Naive thymus-derived CD4-positive, alpha-beta T cell (primary cell): ENCODE results near the gene LRRC45. TPM values are rescaled to one million over a fixed set of nuclear protein-coding genes. Genes with fewer than 3 reads are reported as not detected.

Experiments used
- ATAC-seq: fragments of 150-1000 bp; cut with Tn5 transposase; 2 replicates; pipeline ENCODE4 v1.10.0; 2021; ENCODE audit warnings: mild to moderate bottlenecking, moderate library complexity
- CTCF ChIA-PET: fragments of 350-600 bp; sonication (Branson Sonifier 250); formaldehyde crosslinking; loops from one replicate; lab custom pipeline; 2021; ENCODE audit warnings: antibody characterized with exemption; lab: Charles Lee
- POLR2A ChIA-PET: fragments of 350-600 bp; sonication (Branson Sonifier 250); formaldehyde crosslinking; loops from one replicate; lab custom pipeline; 2021; ENCODE audit warnings: antibody characterized with exemption, inconsistent platforms; lab: Charles Lee
- DNase-seq, 9 donors: peaks; one replicate each; pipeline versions ENCODE4 v3.0.0 to v3.0.0-alpha.2; 2020 to 2022; ENCODE audit warnings: mixed read lengths in 1 of 9
- H3K27ac ChIP-seq: one replicate; pipeline ENCODE4 v1.7.0; 2013; ENCODE audit warnings: mild to moderate bottlenecking, low read depth, low read length, moderate library complexity
- H3K27me3 ChIP-seq, 2 donors: one replicate each; pipeline ENCODE4 v1.7.0; 2013; ENCODE audit warnings: low read length in 2 of 2, mild to moderate bottlenecking in 2 of 2, moderate library complexity in 2 of 2; ENCODE audit not compliant: control insufficient read depth in 2 of 2, insufficient read depth in 2 of 2
- H3K36me3 ChIP-seq, 3 experiments: 1 replicate in 2 of 3; 2 replicates in 1 of 3; pipeline ENCODE4 v1.7.0; 2013; ENCODE audit warnings: low read length in 3 of 3, mild to moderate bottlenecking in 3 of 3, moderate library complexity in 1 of 3; ENCODE audit not compliant: insufficient read depth in 3 of 3, control insufficient read depth in 2 of 3
- H3K4me1 ChIP-seq, 2 donors: one replicate each; pipeline ENCODE4 v1.7.0; 2013; ENCODE audit warnings: low read length in 2 of 2, mild to moderate bottlenecking in 2 of 2, moderate library complexity in 1 of 2; ENCODE audit not compliant: control insufficient read depth in 2 of 2, insufficient read depth in 2 of 2
- H3K4me3 ChIP-seq: 2 replicates; pipeline ENCODE4 v1.7.0; 2013; ENCODE audit warnings: mild to moderate bottlenecking, low read length
- H3K9me3 ChIP-seq, 3 experiments: 1 replicate in 2 of 3; 2 replicates in 1 of 3; pipeline ENCODE4 v1.7.0; 2013; ENCODE audit warnings: low read length in 3 of 3; ENCODE audit not compliant: control insufficient read depth in 2 of 3
- H3K27ac Mint-ChIP-seq, 9 donors: one replicate each; pipeline ENCODE4 v1.8.0; 2020 to 2022; ENCODE audit warnings: mixed read lengths in 9 of 9, mild to moderate bottlenecking in 8 of 9, moderate library complexity in 5 of 9, inconsistent platforms in 2 of 9
- H3K27me3 Mint-ChIP-seq, 5 donors: one replicate each; pipeline ENCODE4 v1.8.0; 2021 to 2022; ENCODE audit warnings: mixed read lengths in 5 of 5, mild to moderate bottlenecking in 1 of 5
- H3K36me3 Mint-ChIP-seq, 5 donors: one replicate each; pipeline ENCODE4 v1.8.0; 2020 to 2022; ENCODE audit warnings: mixed read lengths in 5 of 5, mild to moderate bottlenecking in 3 of 5, inconsistent platforms in 1 of 5
- H3K4me1 Mint-ChIP-seq, 7 donors: one replicate each; pipeline ENCODE4 v1.8.0; 2020 to 2022; ENCODE audit warnings: mixed read lengths in 7 of 7, mild to moderate bottlenecking in 3 of 7, inconsistent platforms in 1 of 7
- H3K4me3 Mint-ChIP-seq, 10 donors: one replicate each; pipeline ENCODE4 v1.8.0; 2020 to 2022; ENCODE audit warnings: mild to moderate bottlenecking in 10 of 10, mixed read lengths in 10 of 10, moderate library complexity in 6 of 10, inconsistent platforms in 2 of 10
- H3K9me3 Mint-ChIP-seq, 11 donors: one replicate each; pipeline ENCODE4 v1.8.0; 2020 to 2022; ENCODE audit warnings: mixed read lengths in 11 of 11, mild to moderate bottlenecking in 4 of 11, inconsistent platforms in 1 of 11, moderate library complexity in 1 of 11
- intact Hi-C, 2 donors: fragments of 100-400 bp; cut with micrococcal nuclease; formaldehyde crosslinking; loops; one replicate each; pipeline ENCODE4 v1.15.1; 2023
- polyA plus RNA-seq, 2 donors: library from polyadenylated mRNA; unstranded; fragments of 300-500 nt; fragmentation: Illumina TruSeq; gene quantifications; one replicate each; pipeline ENCODE4 v1.2.3, GENCODE V29; 2021
- total RNA-seq, 6 experiments: library from RNA in 5 of 6; stranded (reverse) in 5 of 6; gene quantifications; 1 replicate in 5 of 6; 2 replicates in 1 of 6; pipeline ENCODE4 v1.2.3 and lab custom pipeline; 2021 to 2026

The LRRC45 gene
- total and polyA plus RNA-seq, 7 experiments from 2014 or later, result 4.1 to 39.1 (median 12.0) TPM

DNA sequence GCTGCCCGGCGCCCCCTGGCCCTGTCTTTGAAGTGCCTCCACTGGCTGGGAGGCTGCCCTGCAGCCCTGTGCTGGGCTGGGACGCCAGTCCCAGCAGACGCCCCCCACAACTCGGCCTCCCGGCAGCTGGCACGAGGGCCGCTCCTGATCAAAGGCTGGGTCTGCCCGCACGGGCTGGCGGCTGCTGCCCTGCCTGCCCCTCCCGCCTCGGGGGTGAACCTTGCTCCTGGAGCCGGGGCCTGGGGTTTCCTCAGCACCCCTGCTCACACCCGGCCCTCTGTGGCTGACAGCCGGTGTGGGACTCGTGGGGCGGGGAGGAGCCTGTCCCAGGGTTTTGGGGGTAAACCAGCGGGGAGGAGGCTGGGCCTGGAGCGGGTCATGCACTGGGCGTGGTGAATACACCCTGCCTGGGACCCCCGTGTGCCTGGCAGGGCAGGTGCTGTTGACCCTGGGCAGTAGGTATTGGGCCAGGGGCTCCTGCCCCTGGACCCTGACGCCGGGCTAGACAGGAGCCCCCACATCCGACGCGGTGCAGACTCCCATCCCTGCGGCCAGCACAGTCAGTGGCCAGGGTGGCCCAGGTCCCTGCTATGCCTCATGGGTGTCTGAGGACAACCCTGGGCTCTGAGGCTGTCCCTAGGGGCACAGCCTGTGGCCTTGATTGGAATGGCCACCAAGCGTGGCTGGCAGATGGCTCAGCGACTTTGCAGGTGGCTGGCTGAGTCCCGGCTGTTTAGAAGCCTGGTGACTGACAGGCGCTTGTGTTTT, 22.1 kb upstream of the LRRC45 start:
- ATAC-seq (no peak), DNase-seq (no peak)
- no peak overlapping the region for H3K4me3 ChIP-seq
- intact Hi-C loops, result no loop called here
- POLR2A ChIA-PET, result no interaction called here
- Mint-ChIP-seq H3K4me1 (peaks cover 0 to 6% (median 0%) of the 10 kb centered on the region in 7 donors), H3K36me3 (peaks cover 0 to 4% (median 0%) of the 10 kb centered on the region in 5 donors), H3K27ac (no peak overlapping the region), H3K27me3 (no peaks in the 10 kb centered on the region), H3K4me3 (no peak overlapping the region), H3K9me3 (no peaks in the 10 kb centered on the region)
- H3K27ac ChIP-seq, result no peak overlapping the region
- no peaks in the 10 kb centered on the region for H3K4me1 ChIP-seq
- H3K36me3 ChIP-seq, result peaks cover 0 to 14% (median 0%) of the 10 kb centered on the region in 3 experiments
- CTCF ChIA-PET, result no interaction called here
- no peaks in the 10 kb centered on the region for H3K27me3 ChIP-seq
- no peaks in the 10 kb centered on the region for H3K9me3 ChIP-seq

DNA sequence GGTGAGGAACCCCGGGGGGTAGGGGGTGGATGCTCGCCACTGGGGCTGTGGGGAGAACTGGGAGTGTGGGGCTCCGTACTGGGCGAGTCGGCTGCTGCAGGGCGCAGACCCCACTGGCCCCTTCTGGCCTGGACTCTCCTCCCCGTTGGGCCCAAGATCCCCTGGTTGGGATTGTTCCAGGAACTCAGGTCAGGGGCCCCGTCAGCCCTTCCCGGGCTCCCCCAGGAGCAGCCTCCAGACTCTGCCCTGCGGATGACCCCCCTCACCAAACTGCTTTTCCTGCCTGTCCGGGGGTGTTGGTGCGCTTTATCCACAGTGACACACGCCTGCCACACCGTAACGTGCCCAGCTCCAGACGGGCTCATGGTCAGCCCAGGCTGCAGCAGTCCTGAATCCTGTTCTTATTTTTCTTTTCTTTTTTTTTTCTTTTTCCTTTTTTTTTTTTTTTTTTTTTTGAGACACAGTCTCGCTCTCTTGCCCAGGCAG, 21.5 kb upstream of the LRRC45 start:
- Mint-ChIP-seq H3K4me1 (peaks cover 0 to 7% (median 0%) of the 10 kb centered on the region in 7 donors), H3K36me3 (no peaks in the 10 kb centered on the region), H3K4me3 (no peak overlapping the region), H3K9me3 (no peaks in the 10 kb centered on the region), H3K27me3 (no peaks in the 10 kb centered on the region), H3K27ac (no peak overlapping the region)
- CTCF ChIA-PET, result no interaction called here
- H3K4me1 ChIP-seq, result no peaks in the 10 kb centered on the region
- no peak overlapping the region for H3K4me3 ChIP-seq
- DNase-seq (no peak), ATAC-seq (no peak)
- no peak overlapping the region for H3K27ac ChIP-seq
- no peaks in the 10 kb centered on the region for H3K9me3 ChIP-seq
- no peaks in the 10 kb centered on the region for H3K27me3 ChIP-seq
- peaks cover 0 to 8% (median 0%) of the 10 kb centered on the region in 3 experiments for H3K36me3 ChIP-seq
- POLR2A ChIA-PET, result no interaction called here
- intact Hi-C loops, result no loop called here

DNA sequence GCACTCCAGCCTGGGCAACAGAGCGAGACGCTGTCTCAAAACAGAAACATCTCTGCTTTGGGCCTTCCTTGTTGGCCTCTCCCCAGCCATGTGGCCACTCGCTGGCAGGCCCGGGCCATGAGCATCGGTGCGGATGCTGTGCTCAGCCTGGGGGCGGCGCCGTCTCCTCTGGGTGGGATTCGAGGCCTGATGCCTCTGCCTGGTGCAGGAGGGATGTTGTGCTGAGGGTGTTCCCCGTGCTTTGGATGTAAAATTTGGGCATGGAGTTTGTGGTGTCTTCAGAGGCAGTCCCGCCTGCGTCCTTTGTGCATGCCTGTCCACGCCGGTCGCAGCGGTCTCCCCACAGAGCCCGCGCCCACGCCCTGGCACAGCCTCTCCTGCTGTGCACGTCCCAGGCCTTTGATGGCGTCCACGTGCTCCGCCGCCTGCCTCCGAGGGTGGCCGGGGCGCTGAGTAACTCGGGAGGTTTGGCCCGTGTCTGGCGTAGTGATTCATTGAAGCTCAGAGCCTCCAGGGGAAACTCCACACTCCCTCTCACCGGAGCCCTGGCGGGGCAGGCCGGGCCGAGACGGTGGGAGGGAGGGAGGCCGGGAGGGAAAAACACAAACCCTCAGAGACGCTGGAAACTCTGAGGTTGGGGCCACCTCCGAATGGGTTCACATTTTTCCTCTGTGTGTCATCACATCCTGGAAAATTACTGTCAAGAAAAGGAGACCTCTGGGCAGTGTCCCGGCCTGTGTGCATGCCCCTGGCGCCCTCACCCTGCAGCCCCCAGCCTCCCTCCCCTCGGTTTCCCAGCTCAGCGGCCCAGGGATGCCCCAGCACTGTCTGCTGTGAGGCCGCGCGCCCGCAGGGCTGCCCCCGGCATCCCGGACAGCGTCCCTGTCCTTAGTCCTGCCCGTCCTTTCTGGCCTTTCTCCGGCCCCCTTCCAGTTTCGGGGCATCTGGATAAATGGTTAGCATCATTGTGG, 19.4 kb upstream of the LRRC45 start:
- CTCF ChIA-PET, result interaction anchor here (0.8 kb wide), 1 partner anchor 16 kb away, joined by 3 read pairs; no protein-coding TSS in a partner anchor
- no peak overlapping the region for H3K4me3 ChIP-seq
- H3K27ac Mint-ChIP-seq, result no peak overlapping the region

DNA sequence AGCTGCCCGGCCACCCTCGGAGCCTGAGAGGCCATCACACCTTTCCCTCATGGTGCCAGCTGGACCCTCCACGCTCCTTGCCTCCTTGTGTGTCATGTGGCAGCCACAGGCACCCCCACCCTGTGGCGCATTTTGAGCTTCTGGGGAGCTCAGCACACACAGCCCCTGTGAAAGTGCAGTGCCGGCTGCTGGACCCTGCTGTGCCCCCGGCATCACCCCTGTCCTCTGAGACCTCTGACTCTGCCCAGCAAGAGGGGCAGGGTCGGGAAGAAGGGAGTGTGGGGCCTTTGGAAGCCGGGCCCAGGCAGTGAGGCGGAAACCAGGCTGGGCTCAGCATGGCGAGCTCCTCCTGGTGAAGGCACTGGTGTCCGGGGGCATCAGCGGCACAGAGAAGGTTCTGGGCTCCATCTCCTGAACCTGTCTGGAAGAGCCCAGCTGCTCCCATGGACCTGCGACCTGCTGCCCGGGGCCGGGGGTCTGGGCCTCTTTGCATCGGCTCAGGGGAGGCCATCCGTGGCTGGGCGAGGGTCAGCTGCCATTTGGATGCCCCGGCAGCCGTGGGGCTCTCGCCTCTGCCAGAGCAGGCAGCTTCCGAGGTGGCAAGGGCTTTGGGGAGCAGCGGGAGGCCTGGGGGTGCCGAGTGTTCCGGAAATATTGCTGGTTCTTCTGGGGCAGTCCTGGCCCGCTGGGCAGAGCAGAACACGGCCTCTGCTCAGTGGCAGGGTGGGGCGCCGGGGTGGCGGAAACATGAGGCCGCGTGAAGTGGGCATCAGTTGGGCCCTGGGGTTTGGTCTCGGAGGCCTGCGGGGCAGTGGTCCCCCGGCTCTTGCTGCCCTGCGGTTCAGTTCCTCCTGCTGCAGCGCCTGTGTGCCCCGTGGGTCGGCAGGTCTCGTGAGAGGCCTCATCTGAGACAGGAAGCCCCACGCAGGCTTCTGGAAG, 18.3 kb upstream of the LRRC45 start:
- CTCF ChIA-PET, result no interaction called here

More for the DNA sequence above, 19.4 kb upstream of the LRRC45 start:
- intact Hi-C loops, result no loop called here
- Mint-ChIP-seq H3K27me3 (no peaks in the 10 kb centered on the region), H3K4me3 (no peak overlapping the region), H3K36me3 (no peaks in the 10 kb centered on the region), H3K4me1 (peaks cover 0 to 3% (median 0%) of the 10 kb centered on the region in 7 donors), H3K9me3 (no peaks in the 10 kb centered on the region)
- no peaks in the 10 kb centered on the region for H3K36me3 ChIP-seq
- H3K27ac ChIP-seq, result no peak overlapping the region
- no peaks in the 10 kb centered on the region for H3K9me3 ChIP-seq
- ATAC-seq (no peak), DNase-seq (no peak)
- POLR2A ChIA-PET, result no interaction called here
- no peaks in the 10 kb centered on the region for H3K4me1 ChIP-seq
- no peaks in the 10 kb centered on the region for H3K27me3 ChIP-seq

DNA sequence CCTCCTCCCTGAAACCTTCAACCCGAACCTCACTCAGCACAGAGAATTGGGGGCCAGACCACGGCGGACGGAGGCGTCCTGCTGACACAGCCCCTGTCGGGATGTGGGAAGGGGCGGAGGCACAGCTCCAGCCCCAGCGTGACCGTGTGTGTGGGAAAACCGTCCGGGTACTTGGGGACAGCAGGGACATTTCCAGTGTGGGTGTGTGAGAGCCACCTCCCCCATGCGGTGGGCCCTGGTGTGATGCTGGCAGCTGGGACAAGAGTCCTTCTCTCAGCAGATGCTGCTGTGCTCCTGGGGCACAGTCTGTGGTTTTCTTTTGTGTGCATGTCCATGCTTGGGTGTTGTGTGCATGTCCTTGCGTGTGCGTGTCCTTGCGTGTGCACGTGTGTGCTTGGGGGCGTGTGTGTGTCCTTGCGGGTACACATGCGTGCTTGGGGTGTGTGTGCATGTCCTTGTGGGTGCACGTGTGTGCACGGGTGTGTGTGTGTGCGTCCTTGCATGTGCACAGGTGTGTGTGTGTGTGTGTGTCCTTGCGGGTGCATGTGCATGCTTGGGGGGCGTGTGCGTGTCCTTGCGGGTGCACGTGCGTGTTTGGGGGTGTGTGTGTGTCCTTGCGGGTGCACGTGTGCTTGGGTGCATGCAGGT, 17.3 kb upstream of the LRRC45 start:
- no peaks in the 10 kb centered on the region for H3K9me3 ChIP-seq
- Mint-ChIP-seq H3K4me1 (peaks cover 0 to 3% (median 0%) of the 10 kb centered on the region in 7 donors), H3K9me3 (no peaks in the 10 kb centered on the region), H3K4me3 (no peak overlapping the region), H3K27me3 (no peaks in the 10 kb centered on the region), H3K27ac (peak overlapping the region in 1 of 9 donors; percentile 36), H3K36me3 (no peaks in the 10 kb centered on the region)
- ChIA-PET CTCF (no interaction called here), POLR2A (no interaction called here)
- H3K27me3 ChIP-seq, result no peaks in the 10 kb centered on the region
- H3K27ac ChIP-seq, result no peak overlapping the region
- H3K4me3 ChIP-seq, result no peak overlapping the region
- ATAC-seq (no peak), DNase-seq (no peak)
- no peaks in the 10 kb centered on the region for H3K4me1 ChIP-seq
- intact Hi-C loops, result no loop called here
- H3K36me3 ChIP-seq, result no peaks in the 10 kb centered on the region

More for the DNA sequence above, 18.3 kb upstream of the LRRC45 start:
- H3K4me3 ChIP-seq, result no peak overlapping the region
- ATAC-seq (no peak), DNase-seq (no peak)
- H3K36me3 ChIP-seq, result no peaks in the 10 kb centered on the region
- H3K9me3 ChIP-seq, result no peaks in the 10 kb centered on the region
- Mint-ChIP-seq H3K27ac (no peak overlapping the region), H3K4me1 (peaks cover 0 to 3% (median 0%) of the 10 kb centered on the region in 7 donors), H3K4me3 (no peak overlapping the region), H3K36me3 (no peaks in the 10 kb centered on the region), H3K9me3 (no peaks in the 10 kb centered on the region), H3K27me3 (no peaks in the 10 kb centered on the region)
- H3K27me3 ChIP-seq, result no peaks in the 10 kb centered on the region
- no peaks in the 10 kb centered on the region for H3K4me1 ChIP-seq
- POLR2A ChIA-PET, result no interaction called here
- intact Hi-C loops, result no loop called here
- no peak overlapping the region for H3K27ac ChIP-seq
